HCT116 (cell line): ENCODE measurements around the gene CRMP1. TPM values are rescaled to one million over a fixed set of nuclear protein-coding genes. Genes with fewer than 3 reads are reported as not detected.

Experiments used
- ATAC-seq: fragments of 200-7000 bp; cut with Tn5 transposase; 2 replicates; pipeline ENCODE4 v1.9.1; 2020; ENCODE audit warnings: mild to moderate bottlenecking, moderate library complexity
- BruUV-seq: library from RNA; stranded (reverse); fragments of 400-500 nt; replicated peaks from 2 replicates; lab custom pipeline; 2021; lab: Mats Ljungman, UMichigan
- CTCF ChIA-PET: fragments of 300-600 bp; sonication (Branson Sonifier 250); formaldehyde crosslinking; loops from one replicate; lab custom pipeline; 2021; ENCODE audit warnings: antibody characterized with exemption; lab: Charles Lee
- POLR2A ChIA-PET: fragments of 300-600, 350-600 bp; sonication (Branson Sonifier 250); formaldehyde crosslinking; loops from one replicate; lab custom pipeline; 2021; ENCODE audit warnings: antibody characterized with exemption; lab: Charles Lee
- RAD21 ChIA-PET, 2 experiments: fragments of 300-600 bp; sonication (Branson Sonifier 250); formaldehyde crosslinking; loops; one replicate each; lab custom pipeline; 2023; ENCODE audit warnings: low total read pairs in 2 of 2; ENCODE audit not compliant: uncharacterized antibody in 2 of 2, unreplicated experiment in 2 of 2, low non-redundant PET in 1 of 2; lab: Charles Lee
- DNase-seq: peaks from one replicate; pipeline ENCODE4 v3.0.0-alpha.2; 2010; ENCODE audit warnings: low read depth, low spot score
- H2AFZ ChIP-seq: fragments of 200-600 bp; shearing (Covaris generic), sonication (generic); 2 replicates; pipeline ENCODE4 v1.6.1; 2017; ENCODE audit warnings: low read depth, mixed run types, mixed read lengths, antibody characterized with exemption, low read length; ENCODE audit not compliant: poor library complexity, severe bottlenecking
- H3K27ac ChIP-seq: 2 replicates; pipeline ENCODE4 v1.5.1; 2012; ENCODE audit warnings: low read depth, low read length
- H3K27me3 ChIP-seq: fragments of 200-600 bp; sonication (generic); 2 replicates; pipeline ENCODE4 v1.6.1; 2016; ENCODE audit warnings: mixed run types, low read length, mixed read lengths; ENCODE audit not compliant: insufficient read depth
- H3K36me3 ChIP-seq, 2 experiments: fragments of 200-500 bp in 1 of 2; fragments of 200-600 bp in 1 of 2; sonication (Bioruptor generic) in 1 of 2; sonication (generic) in 1 of 2; 2 replicates each; pipeline versions ENCODE4 v1.5.1 to v1.6.1; 2014 to 2016; ENCODE audit warnings: low read length in 2 of 2, inconsistent platforms in 1 of 2, mixed read lengths in 1 of 2, mixed run types in 1 of 2; ENCODE audit not compliant: insufficient read depth in 2 of 2, control insufficient read depth in 1 of 2
- H3K4me1 ChIP-seq, 2 experiments: fragments of 200-600 bp in 1 of 2; sonication (generic) in 1 of 2; 2 replicates each; pipeline versions ENCODE4 v1.5.1 to v1.6.1; 2012 to 2017; ENCODE audit warnings: low read length in 2 of 2, inconsistent platforms in 1 of 2, mild to moderate bottlenecking in 1 of 2, mixed read lengths in 1 of 2, mixed run types in 1 of 2, moderate library complexity in 1 of 2; ENCODE audit not compliant: insufficient read depth in 2 of 2, control insufficient read depth in 1 of 2
- H3K4me2 ChIP-seq: fragments of 200-600 bp; sonication (generic); 2 replicates; pipeline ENCODE4 v1.6.1; 2017; ENCODE audit warnings: mixed run types, low read length, mixed read lengths
- H3K4me3 ChIP-seq, 2 experiments: fragments of 200-600 bp in 1 of 2; sonication (generic) in 1 of 2; replicated peaks in 1 of 2; 2 replicates each; pipeline ENCODE4 v1.5.1; 2011 to 2016; ENCODE audit warnings: low read length in 2 of 2, control low read depth in 1 of 2, low read depth in 1 of 2, mild to moderate bottlenecking in 1 of 2, mixed read lengths in 1 of 2, mixed run types in 1 of 2
- H3K79me2 ChIP-seq: fragments of 200-600 bp; sonication (generic); 2 replicates; pipeline ENCODE4 v1.6.1; 2017; ENCODE audit warnings: mild to moderate bottlenecking, mixed run types, low read length, moderate library complexity, mixed read lengths; ENCODE audit not compliant: insufficient read depth
- H3K9ac ChIP-seq: fragments of 200-600 bp; sonication (generic); 2 replicates; pipeline ENCODE4 v1.6.1; 2016; ENCODE audit warnings: low read length, mixed read lengths
- H3K9me2 ChIP-seq: fragments of 200-600 bp; sonication (generic), shearing (Covaris generic); 2 replicates; pipeline ENCODE4 v1.6.1; 2017; ENCODE audit warnings: mixed run types, mild to moderate bottlenecking, moderate library complexity; ENCODE audit not compliant: insufficient read depth
- H3K9me3 ChIP-seq, 2 experiments: fragments of 200-500 bp in 1 of 2; fragments of 200-600 bp in 1 of 2; sonication (Bioruptor generic) in 1 of 2; sonication (generic) in 1 of 2; 2 replicates each; pipeline ENCODE4 v1.6.1; 2014 to 2017; ENCODE audit warnings: low read length in 2 of 2, mixed read lengths in 2 of 2, inconsistent platforms in 1 of 2, low read depth in 1 of 2, mild to moderate bottlenecking in 1 of 2, mixed run types in 1 of 2, moderate library complexity in 1 of 2; ENCODE audit not compliant: control insufficient read depth in 1 of 2, insufficient read depth in 1 of 2
- H4K20me1 ChIP-seq: fragments of 200-600 bp; sonication (generic), shearing (Covaris generic); 2 replicates; pipeline ENCODE4 v1.6.1; 2017; ENCODE audit warnings: mixed run types, mild to moderate bottlenecking, moderate library complexity; ENCODE audit not compliant: insufficient read depth
- CEBPB ChIP-seq: IDR thresholded peaks from 2 replicates; pipeline ENCODE4 v1.6.1; 2012; ENCODE audit warnings: low read depth
- CTCF ChIP-seq, 3 experiments: fragments of 200-600 bp in 1 of 3; sonication (generic) in 1 of 3; IDR thresholded peaks in 2 of 3; conservative IDR thresholded peaks in 1 of 3; 2 replicates each; pipeline ENCODE4 v1.5.1; 2012 to 2017; ENCODE audit warnings: low read depth in 2 of 3, low read length in 2 of 3, antibody characterized with exemption in 1 of 3, borderline replicate concordance in 1 of 3, control low read depth in 1 of 3, mild to moderate bottlenecking in 1 of 3, mixed read lengths in 1 of 3, mixed run types in 1 of 3, moderate library complexity in 1 of 3; ENCODE audit not compliant: insufficient read depth in 1 of 3
- EGR1 ChIP-seq: IDR thresholded peaks from 2 replicates; pipeline ENCODE4 v1.6.1; 2012; ENCODE audit warnings: low read depth
- FOSL1 ChIP-seq: IDR thresholded peaks from 2 replicates; pipeline ENCODE4 v1.6.1; 2012; ENCODE audit warnings: low read depth
- POLR2AphosphoS5 ChIP-seq: IDR thresholded peaks from 2 replicates; pipeline ENCODE4 v1.6.1; 2011; ENCODE audit warnings: mild to moderate bottlenecking, low read depth, low read length, moderate library complexity
- YY1 ChIP-seq: IDR thresholded peaks from 2 replicates; pipeline ENCODE4 v1.6.1; 2011; ENCODE audit warnings: low read length, low read depth, moderate library complexity, mild to moderate bottlenecking; ENCODE audit not compliant: insufficient replicate concordance; ENCODE audit errors: extremely low read depth
- ZNF274 ChIP-seq: fragments of 200-500 bp; sonication (Bioruptor generic); IDR thresholded peaks from 2 replicates; pipeline ENCODE4 v1.6.1; 2014; ENCODE audit warnings: mild to moderate bottlenecking, low read depth, low read length, inconsistent platforms
- intact Hi-C: fragments of 100-400 bp; cut with micrococcal nuclease; formaldehyde crosslinking; loops from 2 replicates; pipeline ENCODE4 v1.10.0; 2022
- total RNA-seq: library from RNA; stranded (reverse); gene quantifications from one replicate; pipeline ENCODE4 v1.2.1, GENCODE V29; 2021; ENCODE audit not compliant: unreplicated experiment
- TF ChIP-seq, protein P1 (sequence below): IDR thresholded peaks from 2 replicates; pipeline ENCODE4 v1.6.1; 2011; ENCODE audit warnings: mild to moderate bottlenecking, low read length, moderate library complexity; ENCODE audit not compliant: insufficient replicate concordance; ENCODE audit errors: extremely low read depth

Gene CRMP1
- total RNA-seq, 1 experiment from 2014 or later = not detected

GRCh38 chr4:5814421-5814820, 78.5 kb downstream of the CRMP1 start:
- ChIA-PET POLR2A (no interaction called here), CTCF (no interaction called here)
- Histone ChIP-seq H3K4me1 (no peaks in the 10 kb centered on the region), H3K79me2 (no peaks in the 10 kb centered on the region)
- DNase-seq = no peak
- TF ChIP-seq ZNF274 (no peak), CTCF (IDR thresholded peaks at IDR 0.05 in 2 of 3, conservative IDR thresholded peaks at IDR 0.05 in 1 of 3; ENCODE audit: borderline replicate concordance in 1 of 3, insufficient read depth in 1 of 3, low read depth in 2 of 3, low read length in 2 of 3) (no peak), CEBPB (no peak), FOSL1 (no peak), POLR2AphosphoS5 (no peak), YY1 (no peak), EGR1 (no peak)
- TF ChIP-seq, protein P1, sequence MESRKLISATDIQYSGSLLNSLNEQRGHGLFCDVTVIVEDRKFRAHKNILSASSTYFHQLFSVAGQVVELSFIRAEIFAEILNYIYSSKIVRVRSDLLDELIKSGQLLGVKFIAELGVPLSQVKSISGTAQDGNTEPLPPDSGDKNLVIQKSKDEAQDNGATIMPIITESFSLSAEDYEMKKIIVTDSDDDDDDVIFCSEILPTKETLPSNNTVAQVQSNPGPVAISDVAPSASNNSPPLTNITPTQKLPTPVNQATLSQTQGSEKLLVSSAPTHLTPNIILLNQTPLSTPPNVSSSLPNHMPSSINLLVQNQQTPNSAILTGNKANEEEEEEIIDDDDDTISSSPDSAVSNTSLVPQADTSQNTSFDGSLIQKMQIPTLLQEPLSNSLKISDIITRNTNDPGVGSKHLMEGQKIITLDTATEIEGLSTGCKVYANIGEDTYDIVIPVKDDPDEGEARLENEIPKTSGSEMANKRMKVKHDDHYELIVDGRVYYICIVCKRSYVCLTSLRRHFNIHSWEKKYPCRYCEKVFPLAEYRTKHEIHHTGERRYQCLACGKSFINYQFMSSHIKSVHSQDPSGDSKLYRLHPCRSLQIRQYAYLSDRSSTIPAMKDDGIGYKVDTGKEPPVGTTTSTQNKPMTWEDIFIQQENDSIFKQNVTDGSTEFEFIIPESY = no peak
- TF ChIP-seq, all 23 proteins: peak for 0
- no peaks in the 10 kb centered on the region for H3K9me3 ChIP-seq
- BruUV-seq = no TSS peak
- no peak overlapping the region for H2AFZ ChIP-seq
- no peak for ATAC-seq
- no peak overlapping the region for H3K4me2 ChIP-seq
- no peaks in the 10 kb centered on the region for H3K36me3 ChIP-seq
- H4K20me1 ChIP-seq = no peaks in the 10 kb centered on the region
- RAD21 ChIA-PET = no interaction called here
- intact Hi-C loops = loop anchor here (5.0 to 10.0 kb wide), 3 partner anchors 817 to 1560 kb away; no protein-coding TSS in a partner anchor
- no peak overlapping the region for H3K27ac ChIP-seq
- no peak overlapping the region for H3K9ac ChIP-seq
- H3K4me3 ChIP-seq = no peak overlapping the region
- H3K27me3 ChIP-seq = peaks cover 5% of the 10 kb centered on the region; the same call in 1 of the 2 replicates
- no peaks in the 10 kb centered on the region for H3K9me2 ChIP-seq
